ENCODE data around the gene ACAP3.

ACAP3 gene

DNA sequence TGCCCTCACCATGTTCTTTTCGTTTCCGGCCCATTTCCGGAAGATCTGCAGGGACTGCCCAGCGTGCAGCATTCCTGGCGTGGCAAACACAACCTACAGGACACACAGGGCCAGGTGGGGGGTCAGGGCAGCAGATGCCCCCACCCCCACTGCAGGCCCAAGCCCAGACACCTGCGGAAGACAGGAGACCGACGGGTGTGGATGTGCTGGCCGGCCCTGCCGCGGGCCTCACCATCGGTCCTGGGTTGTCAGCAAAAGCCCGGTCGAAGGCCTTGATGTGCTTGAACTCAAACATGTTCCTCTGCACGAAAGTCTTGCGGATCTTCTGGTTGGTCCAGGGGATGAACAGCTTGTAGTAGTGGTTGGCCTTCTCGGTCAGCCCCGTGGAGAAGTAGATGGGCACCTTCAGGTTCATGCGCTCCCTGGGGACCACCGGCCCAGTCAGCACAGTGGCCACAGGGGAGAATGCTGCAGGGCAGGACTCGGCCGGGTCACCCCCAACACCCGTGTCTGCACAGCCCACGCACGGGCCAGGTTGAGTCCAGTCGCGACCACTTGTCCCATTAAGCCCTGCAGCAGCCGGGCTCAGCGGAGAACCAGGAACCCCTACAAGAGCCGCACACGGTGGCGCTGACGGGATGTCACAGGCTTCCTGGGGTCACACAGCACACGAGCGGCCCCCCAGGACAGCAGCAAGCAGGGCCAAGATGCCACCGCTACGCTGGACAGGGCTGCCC is 5.9 kb upstream of the ACAP3 start:
- peak overlapping the region; percentile 85 for H3K23ac ChIP-seq (ENCODE audit: low read depth, low read length, poor library complexity)
- peak overlapping the region; percentile 5 for H3K18ac ChIP-seq (ENCODE audit: low read length)
- no peak overlapping the region for H2AFZ ChIP-seq (ENCODE audit: low read length)
- no peaks in the 10 kb centered on the region for H3K9me3 ChIP-seq (replicated peaks in 1 of 2; ENCODE audit: control insufficient read depth in 2 of 2, insufficient read depth in 1 of 2, low read depth in 1 of 2, low read length in 2 of 2)
- H3K79me1 ChIP-seq (ENCODE audit: low read depth, low read length): peaks cover 20% of the 10 kb centered on the region
- peaks cover 8 to 15% of the 10 kb centered on the region in 2 donors for H3K4me1 ChIP-seq (ENCODE audit: control insufficient read depth in 2 of 2, insufficient read depth in 1 of 2, low read depth in 1 of 2, low read length in 2 of 2)
- WGBS, 2 donors (ENCODE audit: extremely low coverage in 2 of 2, insufficient read length in 2 of 2, insufficient replicate concordance in 1 of 2): no CpG with 5 or more reads among the region's 37 CpGs
- no peak overlapping the region for H2AK5ac ChIP-seq (ENCODE audit: low read depth, low read length)
- peaks cover 0 to 2% (median 0%) of the 10 kb centered on the region in 3 experiments for H3K27me3 ChIP-seq (ENCODE audit: control insufficient read depth in 3 of 3, insufficient read depth in 3 of 3, low read depth in 1 of 3, low read length in 3 of 3)
- H3K36me3 ChIP-seq (replicated peaks in 1 of 2; ENCODE audit: control insufficient read depth in 2 of 2, insufficient read depth in 2 of 2, low read length in 2 of 2): peaks cover 48 to 89% of the 10 kb centered on the region in 2 donors
- H4K8ac ChIP-seq (ENCODE audit: low read depth, low read length): no peak overlapping the region
- peak overlapping the region in 1 of 2 donors; percentile 45 for H3K4me3 ChIP-seq (ENCODE audit: low read length in 2 of 2)
- no peak overlapping the region for H2BK120ac ChIP-seq (ENCODE audit: low read depth, low read length)
- H2BK12ac ChIP-seq (ENCODE audit: low read length): no peak overlapping the region
- H2BK5ac ChIP-seq (ENCODE audit: low read length): no peak overlapping the region
- no peak overlapping the region for H3K4me2 ChIP-seq (ENCODE audit: insufficient read depth, low read length, poor library complexity, severe bottlenecking)
- no peak overlapping the region for H3K4ac ChIP-seq (ENCODE audit: low read length)
- H3K14ac ChIP-seq (ENCODE audit: low read length): no peak overlapping the region
- no peak for DNase-seq (ENCODE audit: low spot score)
- no peak overlapping the region for H3K9ac ChIP-seq (ENCODE audit: low read depth, low read length, poor library complexity)
- no peak overlapping the region for H2BK15ac ChIP-seq (ENCODE audit: low read length)
- H3K27ac ChIP-seq (replicated peaks; ENCODE audit: low read length): no peak overlapping the region
- H4K91ac ChIP-seq (ENCODE audit: low read depth, low read length, poor library complexity): no peak overlapping the region

DNA sequence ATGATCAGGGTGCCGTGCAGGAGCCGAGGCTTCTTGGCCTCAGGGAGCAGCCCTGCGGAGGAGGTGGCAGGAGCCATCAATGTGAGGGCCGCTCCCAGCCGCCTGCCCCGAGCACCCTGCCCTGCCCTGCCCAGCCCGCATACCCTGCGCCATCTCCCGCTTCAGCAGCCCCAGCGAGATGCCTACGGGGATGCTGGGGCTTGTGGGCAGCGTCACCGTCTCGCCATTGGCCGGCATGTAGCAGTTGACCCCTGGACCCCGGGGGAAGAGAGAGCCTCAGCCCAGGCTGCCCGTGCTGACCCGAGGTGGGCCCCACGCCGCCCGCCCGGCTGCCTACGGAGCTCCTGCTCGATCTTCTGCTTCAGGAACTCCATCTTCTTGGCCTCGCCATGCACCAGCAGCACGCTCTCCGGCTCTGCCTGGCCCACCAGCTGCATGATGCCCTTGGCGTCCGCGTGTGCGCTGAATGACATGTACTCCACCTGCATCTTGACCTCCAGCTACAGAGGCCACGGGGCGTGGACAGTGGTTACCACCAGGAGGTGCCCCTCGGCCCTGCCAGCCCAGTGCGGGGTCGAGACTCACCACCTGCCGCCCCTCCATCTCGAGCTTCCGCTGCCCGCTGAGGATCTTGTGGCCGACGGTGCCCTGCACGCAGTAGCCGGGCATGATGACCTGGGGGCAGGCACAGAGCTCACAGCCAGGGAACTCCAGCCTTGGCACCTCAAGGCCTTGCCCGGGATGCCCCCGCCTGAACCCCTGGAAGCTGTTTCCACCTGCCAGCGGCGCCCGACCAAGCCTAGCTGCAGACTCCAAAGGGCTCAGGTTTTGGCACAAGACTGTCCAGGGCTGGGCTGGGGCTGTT is 5.0 kb upstream of the ACAP3 start:
- H3K9me3 ChIP-seq (replicated peaks in 1 of 2; ENCODE audit: control insufficient read depth in 2 of 2, insufficient read depth in 1 of 2, low read depth in 1 of 2, low read length in 2 of 2): no peaks in the 10 kb centered on the region
- peaks cover 8 to 15% of the 10 kb centered on the region in 2 donors for H3K4me1 ChIP-seq (ENCODE audit: control insufficient read depth in 2 of 2, insufficient read depth in 1 of 2, low read depth in 1 of 2, low read length in 2 of 2)
- H3K27ac ChIP-seq (replicated peaks; ENCODE audit: low read length): no peak overlapping the region
- H3K36me3 ChIP-seq (replicated peaks in 1 of 2; ENCODE audit: control insufficient read depth in 2 of 2, insufficient read depth in 2 of 2, low read length in 2 of 2): peaks cover 48 to 79% of the 10 kb centered on the region in 2 donors
- peak overlapping the region; percentile 30 for H2BK12ac ChIP-seq (ENCODE audit: low read length)
- no peak overlapping the region for H2AFZ ChIP-seq (ENCODE audit: low read length)
- H3K4me3 ChIP-seq (ENCODE audit: low read length in 2 of 2): peak overlapping the region in 1 of 2 donors; percentile 45
- H3K79me1 ChIP-seq (ENCODE audit: low read depth, low read length): peaks cover 22% of the 10 kb centered on the region
- no peak overlapping the region for H3K18ac ChIP-seq (ENCODE audit: low read length)
- no peak overlapping the region for H3K4me2 ChIP-seq (ENCODE audit: insufficient read depth, low read length, poor library complexity, severe bottlenecking)
- no CpG with 5 or more reads among the region's 49 CpGs for WGBS, 2 donors (ENCODE audit: extremely low coverage in 2 of 2, insufficient read length in 2 of 2, insufficient replicate concordance in 1 of 2)
- H2AK5ac ChIP-seq (ENCODE audit: low read depth, low read length): no peak overlapping the region
- no peak overlapping the region for H2BK15ac ChIP-seq (ENCODE audit: low read length)
- H3K23ac ChIP-seq (ENCODE audit: low read depth, low read length, poor library complexity): peak overlapping the region; percentile 85
- DNase-seq (ENCODE audit: low spot score): no peak
- H3K9ac ChIP-seq (ENCODE audit: low read depth, low read length, poor library complexity): no peak overlapping the region
- H3K4ac ChIP-seq (ENCODE audit: low read length): no peak overlapping the region
- peaks cover 0 to 2% (median 0%) of the 10 kb centered on the region in 3 experiments for H3K27me3 ChIP-seq (ENCODE audit: control insufficient read depth in 3 of 3, insufficient read depth in 3 of 3, low read depth in 1 of 3, low read length in 3 of 3)
- no peak overlapping the region for H4K8ac ChIP-seq (ENCODE audit: low read depth, low read length)
- no peak overlapping the region for H2BK120ac ChIP-seq (ENCODE audit: low read depth, low read length)
- H2BK5ac ChIP-seq (ENCODE audit: low read length): no peak overlapping the region
- no peak overlapping the region for H4K91ac ChIP-seq (ENCODE audit: low read depth, low read length, poor library complexity)
- no peak overlapping the region for H3K14ac ChIP-seq (ENCODE audit: low read length)

DNA sequence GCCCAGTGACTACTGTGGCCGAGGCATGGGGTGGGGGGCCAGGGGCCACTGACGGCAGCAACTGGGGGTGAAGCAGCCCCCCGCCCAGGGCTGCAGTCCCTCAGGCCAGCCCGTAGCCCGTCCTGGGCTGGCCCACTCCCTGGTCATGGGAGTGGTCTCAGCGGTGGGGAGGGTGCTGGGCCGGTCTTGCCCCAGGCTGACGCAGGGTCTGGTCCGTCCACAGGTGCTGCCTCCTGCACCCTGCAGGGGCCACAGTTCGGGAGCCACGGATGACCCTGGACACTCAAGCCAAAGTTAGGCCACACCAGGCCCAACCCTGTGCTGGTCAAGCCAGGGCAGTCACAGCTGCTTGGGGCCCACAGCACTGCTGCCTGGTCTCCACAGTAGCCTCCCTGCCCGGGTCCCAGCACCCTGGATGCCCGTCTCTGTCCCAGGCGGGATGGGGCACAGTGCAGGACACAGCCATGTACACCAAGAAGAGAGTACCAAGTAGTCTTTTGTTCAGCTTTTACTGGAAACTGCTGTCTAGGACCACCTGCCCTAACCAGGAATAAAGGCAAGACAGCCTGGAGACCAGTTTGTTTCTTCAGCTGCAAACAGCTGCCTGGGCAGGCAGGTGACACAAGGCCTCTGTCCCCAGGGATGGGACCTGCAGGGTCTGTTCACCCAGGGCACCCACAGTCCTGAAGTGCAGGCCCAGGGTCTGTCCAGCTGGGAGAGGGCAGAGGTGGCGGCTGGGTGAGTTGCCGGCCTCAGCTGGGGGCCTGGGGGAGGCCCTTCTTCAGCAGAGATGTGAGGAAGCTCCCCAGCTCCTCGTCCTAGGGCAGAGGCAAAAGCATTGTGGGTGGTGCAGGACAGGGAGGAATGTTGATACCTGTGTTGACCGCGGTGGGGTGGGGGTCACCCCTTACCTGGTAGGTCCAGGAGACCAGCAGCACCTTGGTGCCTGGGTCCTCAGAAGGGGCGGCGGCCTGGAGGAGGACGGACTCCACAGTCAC is 3.7 kb upstream of the ACAP3 start:
- peaks cover 16 to 24% of the 10 kb centered on the region in 2 donors for H3K4me1 ChIP-seq (ENCODE audit: control insufficient read depth in 2 of 2, insufficient read depth in 1 of 2, low read depth in 1 of 2, low read length in 2 of 2)
- H3K36me3 ChIP-seq (replicated peaks in 1 of 2; ENCODE audit: control insufficient read depth in 2 of 2, insufficient read depth in 2 of 2, low read length in 2 of 2): peaks cover 47 to 69% of the 10 kb centered on the region in 2 donors
- H3K27ac ChIP-seq (replicated peaks; ENCODE audit: low read length): no peak overlapping the region
- no peak overlapping the region for H2BK15ac ChIP-seq (ENCODE audit: low read length)
- DNase-seq (ENCODE audit: low spot score): no peak
- no peak overlapping the region for H2AK5ac ChIP-seq (ENCODE audit: low read depth, low read length)
- H3K4me2 ChIP-seq (ENCODE audit: insufficient read depth, low read length, poor library complexity, severe bottlenecking): no peak overlapping the region
- no peaks in the 10 kb centered on the region for H3K9me3 ChIP-seq (replicated peaks in 1 of 2; ENCODE audit: control insufficient read depth in 2 of 2, insufficient read depth in 1 of 2, low read depth in 1 of 2, low read length in 2 of 2)
- no peak overlapping the region for H3K18ac ChIP-seq (ENCODE audit: low read length)
- H3K79me1 ChIP-seq (ENCODE audit: low read depth, low read length): peaks cover 27% of the 10 kb centered on the region
- no peak overlapping the region for H3K4ac ChIP-seq (ENCODE audit: low read length)
- H3K27me3 ChIP-seq (ENCODE audit: control insufficient read depth in 3 of 3, insufficient read depth in 3 of 3, low read depth in 1 of 3, low read length in 3 of 3): peaks cover 0 to 2% (median 0%) of the 10 kb centered on the region in 3 experiments
- H3K9ac ChIP-seq (ENCODE audit: low read depth, low read length, poor library complexity): peak overlapping the region; percentile 60
- H3K14ac ChIP-seq (ENCODE audit: low read length): no peak overlapping the region
- no peak overlapping the region for H3K23ac ChIP-seq (ENCODE audit: low read depth, low read length, poor library complexity)
- whole genome bisulfite sequencing, 2 donors (ENCODE audit: extremely low coverage in 2 of 2, insufficient read length in 2 of 2, insufficient replicate concordance in 1 of 2): no CpG with 5 or more reads among the region's 22 CpGs
- H4K8ac ChIP-seq (ENCODE audit: low read depth, low read length): no peak overlapping the region
- H2AFZ ChIP-seq (ENCODE audit: low read length): no peak overlapping the region
- no peak overlapping the region for H2BK5ac ChIP-seq (ENCODE audit: low read length)
- no peak overlapping the region for H2BK120ac ChIP-seq (ENCODE audit: low read depth, low read length)
- peak overlapping the region; percentile 41 for H2BK12ac ChIP-seq (ENCODE audit: low read length)
- H3K4me3 ChIP-seq (ENCODE audit: low read length in 2 of 2): no peak overlapping the region
- no peak overlapping the region for H4K91ac ChIP-seq (ENCODE audit: low read depth, low read length, poor library complexity)

All from neuronal stem cell (in vitro differentiated cells).